ACC112 (cell line): ENCODE data around the gene KCNB1.
"Not testable (repeated sequence)": the region's sequence is repeated elsewhere in the genome, so short reads cannot be mapped to it uniquely, and the experiment has no call there.

Source experiments
- H2AFZ ChIP-seq: fragments of 200-600 bp; sonication (generic); one replicate; pipeline ENCODE4 v1.6.0; 2017; ENCODE audit warnings: antibody characterized with exemption, low read length; ENCODE audit not compliant: unreplicated experiment
- H3K27ac ChIP-seq: fragments of 200-600 bp; sonication (generic); 2 replicates; pipeline ENCODE4 v1.5.1; 2014; ENCODE audit warnings: low read depth, mild to moderate bottlenecking, antibody characterized with exemption, low read length, moderate library complexity
- H3K27me3 ChIP-seq: fragments of 200-600 bp; sonication (generic); 2 replicates; pipeline ENCODE4 v1.6.1; 2014; ENCODE audit warnings: mild to moderate bottlenecking, antibody characterized with exemption, low read length, moderate library complexity, mixed read lengths; ENCODE audit not compliant: insufficient read depth
- H3K36me3 ChIP-seq: fragments of 200-600 bp; sonication (generic); 2 replicates; pipeline ENCODE4 v1.6.1; 2016; ENCODE audit warnings: mild to moderate bottlenecking, antibody characterized with exemption, low read length, moderate library complexity, mixed read lengths; ENCODE audit not compliant: insufficient read depth
- H3K4me1 ChIP-seq: fragments of 200-600 bp; sonication (generic); one replicate; pipeline ENCODE4 v1.6.1; 2016; ENCODE audit warnings: low read length, mixed read lengths; ENCODE audit not compliant: insufficient read depth, unreplicated experiment, control insufficient read depth
- H3K4me3 ChIP-seq: fragments of 200-600 bp; sonication (generic); 2 replicates; pipeline ENCODE4 v1.5.1; 2014; ENCODE audit warnings: mild to moderate bottlenecking, low read depth, low read length
- H3K79me2 ChIP-seq: fragments of 200-600 bp; sonication (generic); one replicate; pipeline ENCODE4 v1.6.0; 2016; ENCODE audit warnings: low read length; ENCODE audit not compliant: control insufficient read depth, unreplicated experiment, insufficient read depth

The KCNB1 gene

DNA sequence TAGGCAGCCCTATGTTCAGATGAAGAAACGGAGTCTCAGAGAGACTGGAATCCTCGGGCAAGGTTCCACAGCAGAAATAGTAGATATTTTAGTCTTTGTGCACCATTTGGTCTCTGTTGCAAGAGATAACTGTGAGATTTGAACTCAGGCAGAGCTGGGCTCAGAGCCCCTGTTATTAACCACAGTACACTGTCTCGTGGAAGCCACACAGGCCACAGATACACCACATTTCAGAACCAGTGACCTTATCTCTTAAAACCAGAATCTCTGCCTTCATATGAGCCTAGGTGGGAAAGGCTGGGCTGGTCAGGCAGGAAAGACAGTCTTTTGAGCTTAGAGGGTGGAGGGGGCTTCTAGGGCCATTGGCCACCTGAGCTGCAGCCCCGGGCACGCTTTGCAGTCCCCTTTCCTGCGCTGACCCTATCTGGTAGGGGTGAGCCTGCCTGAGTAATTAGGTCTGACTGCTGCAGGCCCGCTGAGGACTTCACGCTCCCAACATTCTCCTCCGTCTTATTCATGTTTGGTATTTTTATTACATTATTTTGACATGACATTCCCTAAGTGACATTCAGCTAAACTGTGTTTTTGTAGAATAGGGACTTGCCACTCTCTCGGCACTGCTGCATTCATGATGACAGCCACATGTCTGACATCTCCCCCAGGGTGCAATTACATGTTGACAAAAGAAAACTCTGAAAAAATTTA lies 71.1 kb downstream of the KCNB1 start:
- Histone ChIP-seq H3K79me2 (no peaks in the 10 kb centered on the region), H3K27ac (no peak overlapping the region), H3K36me3 (no peaks in the 10 kb centered on the region), H3K4me3 (no peak overlapping the region), H2AFZ (no peak overlapping the region), H3K27me3 (peaks cover 42% of the 10 kb centered on the region), H3K4me1 (no peaks in the 10 kb centered on the region)

DNA sequence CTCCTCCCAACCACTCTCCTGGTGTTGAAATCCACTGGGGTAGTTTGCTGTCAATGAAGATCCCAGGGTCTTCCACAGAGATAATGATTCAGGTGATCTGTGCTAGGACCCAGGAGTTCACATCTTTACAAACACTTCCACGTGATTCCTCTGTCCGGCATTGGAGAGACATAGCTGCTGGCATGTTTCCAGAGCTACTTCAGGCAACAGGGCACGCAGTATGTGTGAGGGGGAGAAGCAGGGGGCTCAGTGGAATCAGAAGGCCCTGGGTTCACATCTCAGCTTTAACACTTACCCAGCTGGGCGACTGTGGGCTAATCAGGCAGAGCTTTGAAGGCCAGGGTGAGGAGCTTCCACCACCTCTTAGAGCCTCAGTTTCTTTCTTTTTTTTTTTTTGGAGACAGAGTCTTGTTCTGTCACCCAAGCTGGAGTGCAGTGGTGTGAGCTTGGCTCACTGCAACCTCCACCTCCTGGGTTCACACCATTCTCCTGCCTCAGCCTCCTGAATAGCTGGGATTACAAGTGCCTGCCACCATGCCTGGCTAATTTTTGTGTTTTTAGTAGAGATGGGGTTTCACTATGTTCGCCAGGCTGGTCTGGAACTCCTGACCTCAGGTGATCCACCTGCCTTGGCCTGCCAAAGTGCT lies 72.4 kb downstream of the KCNB1 start:
- H2AFZ ChIP-seq, H3K4me3 ChIP-seq, H3K79me2 ChIP-seq, H3K36me3 ChIP-seq, H3K4me1 ChIP-seq, H3K27ac ChIP-seq: not testable (repeated sequence)
- peaks cover 29% of the 10 kb centered on the region for H3K27me3 ChIP-seq

DNA sequence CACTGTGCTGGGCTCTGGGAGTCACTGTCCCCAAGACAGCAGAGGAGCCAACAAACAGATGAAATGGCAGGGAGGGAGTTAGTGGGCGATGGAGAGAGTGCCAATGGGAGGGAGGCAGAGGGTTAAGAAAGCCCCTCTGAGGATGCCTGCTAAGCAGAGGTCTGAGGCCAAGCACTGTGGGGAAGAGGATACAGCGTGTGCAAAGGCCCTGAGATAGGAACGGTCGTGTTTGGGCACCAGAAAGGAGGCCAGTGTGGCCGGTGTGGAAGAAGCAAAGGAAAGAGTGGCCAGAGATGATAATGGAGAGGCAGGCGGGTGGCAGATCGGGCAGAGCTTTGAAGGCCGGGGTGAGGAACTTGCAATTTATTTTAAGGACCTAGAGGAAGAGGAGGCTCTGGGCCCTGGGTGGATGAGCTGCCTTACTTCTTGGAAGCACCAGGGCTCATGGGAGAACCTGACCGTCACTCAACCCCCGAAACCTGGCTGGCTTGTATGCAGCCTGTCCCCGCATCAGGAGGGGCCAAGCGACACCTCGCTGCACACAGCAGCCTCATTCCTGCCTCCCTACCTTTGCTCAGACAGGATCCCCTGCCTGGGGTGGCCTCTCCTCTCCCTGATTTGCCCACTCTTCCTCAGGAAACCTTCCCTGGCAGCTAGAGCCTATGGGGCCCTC lies 73.0 kb downstream of the KCNB1 start:
- Histone ChIP-seq H3K4me1 (no peaks in the 10 kb centered on the region), H3K27ac (no peak overlapping the region), H3K4me3 (no peak overlapping the region), H3K36me3 (no peaks in the 10 kb centered on the region), H3K79me2 (no peaks in the 10 kb centered on the region), H3K27me3 (peaks cover 25% of the 10 kb centered on the region), H2AFZ (no peak overlapping the region)

DNA sequence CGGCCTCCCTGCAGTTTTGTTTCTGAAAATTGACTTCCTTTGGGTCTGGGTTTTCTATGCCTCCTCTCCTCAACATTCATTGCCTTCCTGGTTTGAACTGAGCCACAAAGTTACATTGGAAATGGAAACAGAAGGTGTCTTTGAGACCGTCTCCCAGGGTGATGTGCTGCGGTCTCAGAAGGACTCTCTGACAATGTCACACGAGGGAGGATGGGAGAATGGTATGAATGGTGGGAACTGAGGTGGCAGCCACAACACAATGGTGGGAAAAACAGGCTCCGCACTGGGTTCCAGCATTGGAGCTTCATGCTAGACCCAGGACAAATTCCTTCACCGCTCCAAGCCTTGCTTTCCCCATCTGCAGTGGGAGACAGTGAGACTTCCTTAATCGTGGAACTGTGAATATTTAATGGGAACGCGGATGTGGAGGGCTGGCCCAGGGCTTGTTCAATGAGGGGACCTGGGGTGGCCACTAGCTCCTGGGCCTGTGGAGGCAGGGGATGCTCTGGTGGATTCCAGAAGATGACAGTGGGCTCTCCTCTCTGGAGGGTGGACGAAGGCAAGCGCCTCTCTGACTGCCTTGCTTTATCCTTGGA lies 73.9 kb downstream of the KCNB1 start:
- Histone ChIP-seq H3K36me3 (no peaks in the 10 kb centered on the region), H3K27ac (no peak overlapping the region), H3K79me2 (no peaks in the 10 kb centered on the region), H3K4me1 (no peaks in the 10 kb centered on the region), H2AFZ (no peak overlapping the region), H3K27me3 (peaks cover 18% of the 10 kb centered on the region), H3K4me3 (no peak overlapping the region)

DNA sequence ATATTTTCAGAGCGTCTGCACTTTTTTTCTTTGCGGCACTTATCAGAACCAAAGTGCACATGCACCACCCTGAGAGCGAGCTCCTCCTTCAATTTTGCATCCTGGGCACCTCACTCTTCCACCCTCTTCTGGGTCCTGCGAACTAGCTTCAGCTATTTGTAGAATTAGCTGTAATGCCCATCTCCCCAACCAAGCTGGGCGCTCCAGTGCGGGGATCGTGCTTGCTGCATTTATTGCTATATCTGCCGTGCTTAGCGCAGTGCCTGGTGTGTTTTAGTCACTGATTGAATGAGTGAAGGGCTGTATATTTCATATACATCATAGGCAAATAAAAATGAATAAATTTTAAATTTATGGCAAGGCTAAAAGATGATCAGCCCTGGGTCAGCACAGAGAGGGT lies 75.8 kb downstream of the KCNB1 start:
- H3K36me3 ChIP-seq = no peaks in the 10 kb centered on the region
- H3K4me3 ChIP-seq = no peak overlapping the region

DNA sequence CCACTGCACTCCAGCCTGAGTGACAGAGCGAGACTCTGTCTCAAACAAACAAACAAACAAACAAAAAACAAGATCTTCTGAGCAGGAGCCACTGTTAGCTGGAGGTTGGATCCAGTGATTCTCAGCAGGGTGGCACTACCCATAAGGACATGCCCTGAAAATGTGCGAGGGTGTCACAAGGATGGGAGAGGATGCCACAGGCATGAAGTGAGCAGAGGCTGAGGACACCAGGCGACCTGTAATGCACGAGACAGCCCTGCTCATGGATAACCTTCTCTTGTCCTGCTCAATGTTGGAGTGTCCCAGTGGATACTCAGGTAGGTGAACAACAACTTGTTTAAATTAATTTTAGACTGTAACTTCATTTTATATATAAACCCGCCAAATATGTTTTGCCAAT lies 76.8 kb downstream of the KCNB1 start:
- no peaks in the 10 kb centered on the region for H3K4me1 ChIP-seq
- H2AFZ ChIP-seq = no peak overlapping the region
- H3K27me3 ChIP-seq = peaks cover 4% of the 10 kb centered on the region
- H3K36me3 ChIP-seq = no peaks in the 10 kb centered on the region
- H3K79me2 ChIP-seq = no peaks in the 10 kb centered on the region
- H3K27ac ChIP-seq = no peak overlapping the region
- H3K4me3 ChIP-seq = no peak overlapping the region

More for the DNA sequence above, 75.8 kb downstream of the KCNB1 start:
- Histone ChIP-seq H2AFZ (no peak overlapping the region), H3K27me3 (peaks cover 4% of the 10 kb centered on the region), H3K4me1 (no peaks in the 10 kb centered on the region), H3K79me2 (no peaks in the 10 kb centered on the region), H3K27ac (no peak overlapping the region)

DNA sequence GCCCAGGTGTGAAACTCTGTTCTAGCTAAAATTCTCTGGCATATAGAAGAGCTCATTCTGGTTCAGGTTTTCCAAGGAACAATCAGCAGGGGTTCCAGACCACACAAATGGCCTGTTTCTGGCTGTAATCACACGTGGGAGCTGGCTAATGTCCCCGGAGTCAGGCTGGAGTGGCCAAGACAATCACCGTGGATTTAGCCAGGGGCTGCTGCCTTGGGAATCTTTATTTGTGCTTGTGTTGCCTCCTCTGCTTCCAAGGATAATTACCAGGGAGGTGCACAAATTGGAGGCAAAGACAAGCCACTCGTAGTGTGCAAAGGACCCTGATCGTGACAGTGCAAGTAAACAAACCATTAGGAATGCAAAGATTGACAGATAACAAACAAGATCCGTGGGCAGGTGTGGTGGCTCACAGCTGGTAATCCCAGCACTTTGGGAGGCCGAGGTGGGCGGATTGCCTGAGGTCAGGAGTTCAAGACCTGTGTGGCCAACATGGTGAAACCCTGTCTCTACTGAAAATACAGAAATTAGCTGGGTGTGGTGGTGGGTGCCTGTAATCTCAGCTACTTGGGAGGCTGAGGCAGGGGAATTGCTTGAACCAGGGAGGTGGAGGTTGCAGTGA lies 77.3 kb downstream of the KCNB1 start:
- H3K27me3 ChIP-seq = peaks cover 4% of the 10 kb centered on the region
- no peak overlapping the region for H3K4me3 ChIP-seq
- no peaks in the 10 kb centered on the region for H3K36me3 ChIP-seq
- no peaks in the 10 kb centered on the region for H3K4me1 ChIP-seq
- no peaks in the 10 kb centered on the region for H3K79me2 ChIP-seq
- H2AFZ ChIP-seq = no peak overlapping the region
- no peak overlapping the region for H3K27ac ChIP-seq

DNA sequence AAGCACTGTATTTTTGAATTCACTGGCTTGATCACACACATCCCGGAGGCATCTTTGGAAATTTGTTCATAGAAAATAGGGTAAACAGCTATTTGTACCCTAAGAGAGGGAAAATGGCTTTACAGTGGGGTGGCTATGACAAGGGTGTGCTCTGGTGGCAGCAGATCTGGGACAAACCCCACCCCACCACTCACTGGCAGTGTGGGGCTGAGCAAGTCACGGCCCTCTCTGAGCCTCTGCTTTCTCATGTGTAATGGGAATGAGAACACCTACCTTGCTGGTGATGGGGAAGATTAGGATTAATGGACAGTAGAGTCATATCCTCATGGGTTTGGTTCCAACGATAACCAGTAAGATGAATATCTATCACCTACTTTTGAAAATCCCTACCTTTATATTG lies 78.0 kb downstream of the KCNB1 start:
- Histone ChIP-seq H2AFZ (no peak overlapping the region), H3K27me3 (peaks cover 4% of the 10 kb centered on the region), H3K4me1 (no peaks in the 10 kb centered on the region), H3K36me3 (no peaks in the 10 kb centered on the region), H3K4me3 (no peak overlapping the region), H3K27ac (no peak overlapping the region), H3K79me2 (no peaks in the 10 kb centered on the region)

DNA sequence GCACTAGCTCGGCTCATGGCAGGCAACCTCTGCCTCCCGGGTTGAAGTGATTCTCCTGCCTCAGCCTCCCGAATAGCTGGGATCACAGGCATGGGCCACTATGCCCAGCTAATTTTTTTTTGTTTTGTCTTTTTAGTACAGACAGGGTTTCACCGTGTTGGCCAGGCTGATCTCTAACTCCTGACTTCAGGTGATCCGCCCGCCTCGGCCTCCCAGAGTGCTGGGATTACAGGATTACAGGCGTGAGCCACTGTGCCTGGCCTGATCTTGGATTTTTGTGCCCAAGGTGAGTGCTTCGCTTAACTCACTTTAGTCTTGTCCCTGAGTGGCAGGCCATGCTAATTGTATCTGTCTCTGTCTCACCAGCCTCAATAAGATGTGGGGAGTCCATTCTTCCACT lies 78.6 kb downstream of the KCNB1 start:
- Histone ChIP-seq H2AFZ (no peak overlapping the region), H3K27me3 (peaks cover 4% of the 10 kb centered on the region; the same call in 1 of the 2 replicates), H3K4me3 (no peak overlapping the region), H3K4me1 (no peaks in the 10 kb centered on the region), H3K79me2 (no peaks in the 10 kb centered on the region), H3K36me3 (no peaks in the 10 kb centered on the region), H3K27ac (no peak overlapping the region)

DNA sequence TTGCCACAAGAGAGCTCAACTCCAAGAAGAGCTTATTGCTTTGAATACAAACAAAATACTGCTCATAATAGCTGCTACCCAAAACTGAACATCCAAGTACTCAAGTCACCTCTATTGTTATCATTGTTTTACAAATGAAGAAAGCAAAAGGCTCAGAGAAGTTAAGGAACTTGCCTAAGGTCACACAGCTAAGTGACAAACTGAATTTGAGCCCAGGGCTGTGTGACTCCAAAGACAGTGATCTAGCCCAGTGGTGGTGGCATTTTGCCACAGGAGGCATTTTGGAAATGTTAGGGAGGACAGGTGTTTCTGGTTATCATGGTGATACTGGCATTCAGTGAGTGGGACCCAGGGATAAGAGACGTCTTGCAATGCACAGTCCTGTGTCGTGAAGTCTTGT lies 79.5 kb downstream of the KCNB1 start:
- Histone ChIP-seq H3K27me3 (peaks cover 4% of the 10 kb centered on the region; the same call in 1 of the 2 replicates), H3K36me3 (no peaks in the 10 kb centered on the region), H3K4me1 (no peaks in the 10 kb centered on the region), H3K27ac (no peak overlapping the region), H3K79me2 (no peaks in the 10 kb centered on the region), H2AFZ (no peak overlapping the region), H3K4me3 (no peak overlapping the region)
